Measurements from ENCODE around the gene PPTC7. TPM values are rescaled to one million over a fixed set of nuclear protein-coding genes. Genes with fewer than 3 reads are reported as not detected.

Gene PPTC7
- total RNA-seq, 1 experiment from 2014 or later: 18.3 TPM

DNA sequence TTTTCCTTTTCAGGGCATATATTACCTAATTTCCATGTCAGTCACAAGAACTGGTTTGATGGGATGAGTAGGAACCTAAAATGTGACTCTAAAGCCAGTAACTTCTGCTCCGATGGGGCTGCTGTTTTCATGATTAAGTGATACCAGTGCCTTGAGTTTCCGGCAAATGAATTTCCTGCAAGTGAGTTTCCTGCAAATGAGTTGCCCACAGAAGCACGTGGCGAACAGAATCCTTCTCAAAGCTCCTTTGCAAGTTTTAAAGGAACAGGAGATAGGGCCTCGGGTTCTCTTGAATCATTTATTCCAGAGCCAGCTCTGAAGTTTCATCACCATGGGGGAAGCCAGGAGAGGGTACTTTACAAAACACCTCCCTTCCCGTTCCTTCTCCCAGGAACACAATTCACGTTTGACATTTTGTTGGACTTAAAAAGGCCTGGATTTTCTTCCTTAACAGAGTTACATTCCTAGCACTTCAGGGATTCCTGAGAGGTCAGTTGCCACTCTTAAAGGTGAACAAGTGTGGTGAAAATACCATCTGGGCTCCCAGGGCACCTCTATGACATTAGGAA, 2.2 kb upstream of the PPTC7 start:
- BruUV-seq (replicated peaks): no TSS peak
- Histone ChIP-seq H3K79me2 (ENCODE audit: low read depth) (peaks cover 25% of the 10 kb centered on the region), H3K9me2 (ENCODE audit: insufficient read depth) (no peaks in the 10 kb centered on the region), H3K4me1 (replicated peaks; ENCODE audit: insufficient read depth) (peaks cover 48% of the 10 kb centered on the region), H4K20me1 (ENCODE audit: insufficient read depth) (peaks cover 15% of the 10 kb centered on the region), H3K27me3 (ENCODE audit: insufficient read depth, low read depth) (no peaks in the 10 kb centered on the region), H3K27ac (peak overlapping the region; percentile 80), H3K9me3 (ENCODE audit: insufficient read depth, low read depth) (no peaks in the 10 kb centered on the region), H3F3A (ENCODE audit: insufficient read depth, low read depth) (peaks cover 34% of the 10 kb centered on the region), H3K4me3 (peak overlapping the region; percentile 7; the same call in 1 of the 2 replicates), H2AFZ (peak overlapping the region; percentile 64), H3K4me2 (peak overlapping the region; percentile 61), H3K36me3 (ENCODE audit: low read depth) (no peaks in the 10 kb centered on the region)
- ChIA-PET POLR2A (ENCODE audit: unreplicated experiment) (interaction anchor here (0.6 to 0.7 kb wide), 3 partner anchors 117 to 633 kb away, joined by 3 to 6 read pairs (median 3); partner anchors contain the start of gene GPN3), CTCF (interaction anchor here (1.2 to 1.9 kb wide), 2 partner anchors 10 to 16 kb away, joined by 6 to 13 read pairs; no protein-coding TSS in a partner anchor)
- intact Hi-C loops (cut with micrococcal nuclease; ENCODE audit: unreplicated experiment): loop anchor here (2.0 kb wide), 1 partner anchor 39 kb away; no protein-coding TSS in a partner anchor
- DNase-seq: peak; percentile 35 to 90
- TF ChIP-seq, protein P1, sequence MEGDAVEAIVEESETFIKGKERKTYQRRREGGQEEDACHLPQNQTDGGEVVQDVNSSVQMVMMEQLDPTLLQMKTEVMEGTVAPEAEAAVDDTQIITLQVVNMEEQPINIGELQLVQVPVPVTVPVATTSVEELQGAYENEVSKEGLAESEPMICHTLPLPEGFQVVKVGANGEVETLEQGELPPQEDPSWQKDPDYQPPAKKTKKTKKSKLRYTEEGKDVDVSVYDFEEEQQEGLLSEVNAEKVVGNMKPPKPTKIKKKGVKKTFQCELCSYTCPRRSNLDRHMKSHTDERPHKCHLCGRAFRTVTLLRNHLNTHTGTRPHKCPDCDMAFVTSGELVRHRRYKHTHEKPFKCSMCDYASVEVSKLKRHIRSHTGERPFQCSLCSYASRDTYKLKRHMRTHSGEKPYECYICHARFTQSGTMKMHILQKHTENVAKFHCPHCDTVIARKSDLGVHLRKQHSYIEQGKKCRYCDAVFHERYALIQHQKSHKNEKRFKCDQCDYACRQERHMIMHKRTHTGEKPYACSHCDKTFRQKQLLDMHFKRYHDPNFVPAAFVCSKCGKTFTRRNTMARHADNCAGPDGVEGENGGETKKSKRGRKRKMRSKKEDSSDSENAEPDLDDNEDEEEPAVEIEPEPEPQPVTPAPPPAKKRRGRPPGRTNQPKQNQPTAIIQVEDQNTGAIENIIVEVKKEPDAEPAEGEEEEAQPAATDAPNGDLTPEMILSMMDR (conservative IDR thresholded peaks at IDR 0.05): no peak
- TF ChIP-seq EZH2 (IDR thresholded peaks at IDR 0.05; ENCODE audit: low read depth): no peak

DNA sequence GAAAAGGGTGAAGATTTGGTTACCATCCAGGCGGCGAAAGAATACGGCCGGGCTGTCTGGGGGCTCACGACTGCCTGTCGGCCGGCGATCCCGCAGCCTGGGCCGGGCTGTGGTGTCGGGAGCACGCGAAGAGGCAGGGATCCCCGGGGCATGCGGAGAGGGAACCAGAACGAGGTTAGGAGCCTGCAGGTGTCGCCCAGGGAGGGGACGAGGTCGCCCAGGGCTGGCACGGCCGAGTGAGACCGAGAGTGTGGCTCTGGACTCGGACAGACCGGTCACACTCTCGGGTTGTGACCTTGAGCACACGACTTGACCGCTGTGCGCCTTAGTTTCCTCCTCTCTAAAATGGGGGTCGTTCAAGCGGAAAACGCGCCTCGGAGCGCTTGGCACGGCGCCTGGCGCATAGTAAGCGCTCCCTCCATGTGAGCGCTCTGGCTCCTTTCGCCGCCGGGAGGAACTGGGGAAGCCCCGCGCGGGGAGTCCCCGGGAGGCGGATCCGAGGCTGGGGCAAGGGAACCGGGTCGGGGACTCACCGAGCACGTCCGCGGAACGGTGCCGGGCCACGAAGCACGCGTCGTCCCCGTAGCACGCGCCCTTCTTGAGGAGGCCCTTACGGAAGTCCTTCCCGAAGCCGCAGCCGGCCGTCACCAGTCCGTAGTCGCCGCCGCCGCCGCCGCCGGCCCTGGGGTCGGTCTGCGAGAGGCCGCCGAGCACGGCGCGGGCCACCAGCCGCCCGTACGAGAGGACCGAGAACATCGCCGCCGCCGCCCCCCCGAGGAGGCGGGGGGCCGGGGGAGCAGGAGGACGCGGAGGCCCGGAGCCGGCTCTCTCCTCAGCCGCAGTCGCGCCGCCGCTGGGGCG, 612 bp downstream of the PPTC7 start:
- Histone ChIP-seq H3K4me3 (peak overlapping the region; percentile 85), H3K4me2 (peak overlapping the region; percentile 88), H3K9me3 (ENCODE audit: insufficient read depth, low read depth) (no peaks in the 10 kb centered on the region), H3F3A (ENCODE audit: insufficient read depth, low read depth) (peaks cover 61% of the 10 kb centered on the region), H4K20me1 (ENCODE audit: insufficient read depth) (peaks cover 27% of the 10 kb centered on the region), H3K4me1 (replicated peaks; ENCODE audit: insufficient read depth) (peaks cover 76% of the 10 kb centered on the region), H2AFZ (peak overlapping the region; percentile 71), H3K27ac (peak overlapping the region; percentile 58), H3K36me3 (ENCODE audit: low read depth) (no peaks in the 10 kb centered on the region), H3K27me3 (ENCODE audit: insufficient read depth, low read depth) (no peaks in the 10 kb centered on the region), H3K79me2 (ENCODE audit: low read depth) (peaks cover 53% of the 10 kb centered on the region), H3K9me2 (ENCODE audit: insufficient read depth) (no peaks in the 10 kb centered on the region)
- POLR2A ChIA-PET (ENCODE audit: unreplicated experiment): interaction anchor here (0.6 kb wide), 1 partner anchor 51 kb away, joined by 3 read pairs; no protein-coding TSS in a partner anchor
- TF ChIP-seq EZH2 (IDR thresholded peaks at IDR 0.05; ENCODE audit: low read depth): no peak
- TF ChIP-seq, protein P1 (conservative IDR thresholded peaks at IDR 0.05): no peak
- DNase-seq: no peak
- no TSS peak for BruUV-seq (replicated peaks)
- intact Hi-C loops (cut with micrococcal nuclease; ENCODE audit: unreplicated experiment): no loop called here
- CTCF ChIA-PET: no interaction called here

DNA sequence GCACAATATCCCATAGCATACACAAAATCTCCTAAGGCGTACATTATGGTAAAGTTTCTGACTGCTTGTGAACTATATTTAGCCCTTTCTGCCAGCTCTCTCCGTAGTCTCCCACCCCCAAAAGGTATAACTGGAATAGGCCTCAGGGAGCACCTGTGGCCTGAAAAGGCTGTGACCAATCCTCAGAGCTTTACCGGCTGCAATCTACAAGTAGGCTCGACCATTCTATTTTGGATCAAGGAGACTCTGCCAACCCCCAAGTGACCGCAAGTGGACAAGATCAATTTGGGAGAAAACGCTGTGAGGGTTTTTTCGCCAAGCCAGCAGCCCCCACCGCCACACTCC, 1.2 kb downstream of the PPTC7 start:
- no peaks in the 10 kb centered on the region for H3K27me3 ChIP-seq (ENCODE audit: insufficient read depth, low read depth)
- TSS peak; percentile 25 for BruUV-seq (replicated peaks)
- H3K9me2 ChIP-seq (ENCODE audit: insufficient read depth): no peaks in the 10 kb centered on the region
- H3K4me3 ChIP-seq: peak overlapping the region; percentile 85
- no peak for DNase-seq
- CTCF ChIA-PET: no interaction called here
- peak overlapping the region; percentile 58 for H3K27ac ChIP-seq
- H3K36me3 ChIP-seq (ENCODE audit: low read depth): no peaks in the 10 kb centered on the region
- peak overlapping the region; percentile 71 for H2AFZ ChIP-seq
- POLR2A ChIA-PET (ENCODE audit: unreplicated experiment): interaction anchor here (0.6 kb wide), 1 partner anchor 50 kb away, joined by 3 read pairs; no protein-coding TSS in a partner anchor
- TF ChIP-seq, protein P1 (conservative IDR thresholded peaks at IDR 0.05): no peak
- no peak for TF ChIP-seq EZH2 (IDR thresholded peaks at IDR 0.05; ENCODE audit: low read depth)
- no peaks in the 10 kb centered on the region for H3K9me3 ChIP-seq (ENCODE audit: insufficient read depth, low read depth)
- intact Hi-C loops (cut with micrococcal nuclease; ENCODE audit: unreplicated experiment): no loop called here
- H4K20me1 ChIP-seq (ENCODE audit: insufficient read depth): peaks cover 27% of the 10 kb centered on the region
- H3K79me2 ChIP-seq (ENCODE audit: low read depth): peaks cover 59% of the 10 kb centered on the region
- peak overlapping the region; percentile 88 for H3K4me2 ChIP-seq
- peaks cover 67% of the 10 kb centered on the region for H3F3A ChIP-seq (ENCODE audit: insufficient read depth, low read depth)
- peaks cover 82% of the 10 kb centered on the region for H3K4me1 ChIP-seq (replicated peaks; ENCODE audit: insufficient read depth)
